ENCODE data around the gene DHFR2. TPM values are rescaled to one million over a fixed set of nuclear protein-coding genes. Genes with fewer than 3 reads are reported as not detected.

DHFR2 gene
- 3.4 and 4.8 TPM in 2 replicates for total RNA-seq

GRCh38 chr3:94062513-94063404, at the start of gene DHFR2, which contains the start of gene NSUN3:
Gene DHFR2, minus strand, starts transcription at chr3:94062916. Its CDS starts 1,405 bp downstream, at chr3:94061511.
Gene NSUN3, plus strand, starts transcription at chr3:94063061. Its CDS starts 66 bp downstream, at chr3:94063127.

GRCh38 chr3:94028093-94028837, 34.5 kb downstream of the DHFR2 start, which contains the start of gene STX19:
Gene STX19, minus strand, starts transcription at chr3:94028597. Its CDS starts 13,328 bp downstream, at chr3:94015269.

Other genes with a start within 250 kb of the DHFR2 start
- gene PROS1, start 89.0 kb downstream of the DHFR2 start, total RNA-seq: 7.2 and 11.1 TPM in 2 replicates
- 10.0 and 10.8 TPM in 2 replicates for gene ARL13B, start 82.8 kb downstream of the DHFR2 start, total RNA-seq
- gene STX19, start 34.3 kb downstream of the DHFR2 start, total RNA-seq: not detected in 2 replicates
- gene NSUN3, start 145 bp upstream of the DHFR2 start, total RNA-seq: 4.6 and 5.4 TPM in 2 replicates